NCI-H1694 (cell line): ENCODE measurements around the gene ABCA8.
"Not testable (repeated sequence)": the region's sequence is repeated elsewhere in the genome, so short reads cannot be mapped to it uniquely, and the experiment has no call there.

Source experiments
- DNase-seq: peaks from one replicate; lab custom pipeline; 2025; lab: John Stamatoyannopoulos, UW

The ABCA8 gene

DNA sequence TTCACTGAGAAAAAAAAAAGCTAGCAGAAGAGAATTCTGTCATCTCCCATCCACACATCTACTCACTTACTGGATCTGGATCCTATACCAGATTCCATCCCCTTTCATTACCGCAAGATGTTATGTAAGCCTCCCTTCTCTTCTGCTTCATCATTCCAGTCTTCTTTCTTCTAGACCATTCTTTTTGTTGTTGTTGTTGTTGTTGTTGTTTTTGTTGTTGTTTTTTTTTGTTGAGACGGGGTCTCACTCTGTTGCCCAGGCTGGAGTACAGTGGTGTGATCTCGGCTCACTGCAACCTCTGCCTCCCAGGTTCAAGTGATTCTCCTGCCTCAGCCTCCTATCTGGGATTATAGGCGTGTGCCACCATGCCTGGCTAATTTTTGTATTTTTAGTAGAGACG lies 131.0 kb downstream of the ABCA8 start:
- DNase-seq, result not testable (repeated sequence)

DNA sequence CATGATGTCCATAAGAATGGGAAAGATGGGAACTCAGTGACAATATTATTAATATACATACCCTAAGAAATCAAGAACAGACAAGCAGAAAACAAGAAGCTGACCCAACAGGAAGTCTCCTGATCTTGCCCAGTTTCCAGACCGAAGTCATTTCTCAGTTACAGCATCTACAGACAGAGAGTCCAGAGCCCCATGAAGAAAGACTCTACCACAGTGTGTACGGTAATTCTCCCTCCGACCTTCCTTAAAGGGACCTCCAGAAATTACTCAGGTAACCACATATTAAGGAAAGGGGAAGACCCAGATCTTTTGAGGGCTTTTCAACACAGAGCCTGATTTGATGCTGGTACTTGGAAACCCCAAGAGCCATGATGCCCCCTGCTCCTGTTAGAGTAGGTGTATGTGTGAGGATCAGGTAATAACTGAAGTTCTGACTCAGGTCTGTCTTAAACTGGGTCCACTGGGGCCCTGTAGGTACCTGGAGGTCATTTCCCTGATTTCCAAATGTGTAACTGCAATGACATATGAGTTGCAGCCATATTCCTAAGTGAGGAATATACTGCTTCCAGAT lies 132.4 kb downstream of the ABCA8 start:
- DNase-seq, result no peak

DNA sequence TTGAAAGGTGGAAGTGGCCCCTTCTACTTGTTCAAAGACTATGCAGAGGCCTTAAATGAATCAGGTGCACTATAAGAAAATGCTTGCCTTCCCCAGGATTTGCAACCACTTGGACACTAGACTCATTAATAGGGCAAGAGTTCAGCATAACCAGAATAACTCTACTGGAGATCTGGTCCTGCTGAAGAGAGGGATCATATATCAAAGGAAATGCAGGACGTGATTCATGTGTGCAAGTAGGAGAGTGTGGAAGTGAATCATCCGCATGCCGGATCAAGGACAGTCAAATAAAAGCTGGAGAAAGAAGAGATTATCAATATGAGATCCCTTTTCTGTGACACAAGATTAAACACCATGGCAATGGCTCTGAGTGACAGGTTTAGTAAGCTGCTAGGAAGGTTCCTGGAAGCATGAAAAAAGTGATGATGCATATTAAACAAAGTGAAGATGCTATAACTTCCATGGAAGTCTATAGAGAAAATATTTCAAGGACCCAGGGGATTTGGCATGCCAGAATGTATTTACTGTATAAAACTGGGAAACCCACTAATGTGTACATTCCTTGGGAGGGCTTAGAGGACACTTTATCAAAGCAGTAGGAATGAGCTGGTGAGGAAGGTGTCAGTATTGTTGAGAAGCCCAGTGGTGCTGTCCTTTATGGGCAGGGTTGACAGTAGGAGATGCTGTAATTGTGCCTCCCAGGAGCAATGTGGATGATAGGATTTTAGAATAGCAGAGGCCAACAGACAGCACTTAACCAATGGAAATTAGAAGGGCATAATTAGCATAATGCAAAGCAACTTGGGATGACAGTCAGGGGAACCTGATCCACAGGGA lies 133.1 kb downstream of the ABCA8 start:
- no peak for DNase-seq

DNA sequence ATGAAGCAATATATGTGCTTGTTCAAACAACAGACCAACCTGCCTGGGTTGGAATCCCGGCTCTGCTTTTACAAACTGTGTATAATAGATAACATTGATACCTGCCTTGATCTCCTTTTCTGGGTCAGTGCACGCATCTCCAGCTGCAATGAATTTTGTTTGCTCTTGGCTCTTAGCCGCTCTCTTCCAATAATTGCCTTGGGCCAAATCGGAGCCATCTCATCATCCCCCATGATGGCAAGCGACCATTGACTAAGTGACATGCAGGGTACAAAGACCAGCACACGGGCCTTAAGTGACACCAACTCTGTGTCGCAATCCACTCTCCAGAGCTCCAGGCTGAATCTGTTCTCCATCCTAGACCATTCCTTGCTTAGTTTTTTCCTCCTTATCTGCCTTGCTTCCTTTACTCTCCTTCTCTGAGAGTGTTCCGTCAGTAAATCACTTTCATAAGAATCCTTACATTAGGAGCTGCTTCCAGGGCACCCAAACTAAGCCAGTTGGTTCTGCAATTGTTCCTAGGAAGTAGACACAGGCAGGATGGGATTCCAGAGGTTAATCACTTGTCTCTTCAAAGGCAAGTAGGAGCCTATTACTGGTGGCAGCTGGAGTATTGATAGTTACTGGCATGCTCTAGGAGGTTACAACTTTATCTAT lies 134.2 kb downstream of the ABCA8 start:
- DNase-seq, result no peak

DNA sequence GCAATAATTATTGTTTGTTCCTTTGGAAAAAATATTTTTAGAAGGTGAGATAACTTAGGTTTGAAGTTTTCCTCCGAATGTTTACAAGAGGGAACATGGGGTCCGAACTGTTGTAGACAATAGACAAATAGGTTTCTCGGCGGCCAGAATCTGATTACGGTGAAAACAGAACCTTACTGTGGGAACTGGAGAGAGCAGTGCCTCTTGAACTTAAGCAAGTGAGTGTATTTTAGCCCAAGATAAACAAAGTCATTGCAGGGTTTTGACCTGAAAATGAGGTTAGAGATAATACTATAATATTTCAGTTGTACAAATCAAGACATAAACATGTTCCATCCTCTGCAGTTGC lies 134.7 kb downstream of the ABCA8 start:
- DNase-seq, result no peak

DNA sequence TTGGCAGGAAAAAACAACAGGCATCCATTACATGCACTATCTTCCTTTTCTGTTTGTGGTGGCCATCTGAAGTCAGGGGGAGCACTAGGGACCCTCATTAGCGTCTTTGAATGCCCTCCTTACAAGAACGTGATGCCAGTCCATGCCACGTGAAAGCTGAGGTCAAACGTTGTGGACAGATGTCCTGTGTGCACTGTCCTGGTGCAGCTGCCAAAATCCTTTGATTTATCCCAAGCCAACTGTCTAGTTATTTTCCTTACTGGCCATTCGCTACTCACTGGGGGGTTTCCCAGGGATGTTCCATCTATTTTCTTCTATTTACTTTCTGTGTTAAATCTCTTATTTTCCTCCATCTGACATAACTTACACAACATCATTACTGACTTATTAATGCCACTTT lies 135.7 kb downstream of the ABCA8 start:
- no peak for DNase-seq
